Right lobe of liver (tissue), 4 donors: ENCODE data around the gene ARL4C.

ENCODE experiments used
- POLR2A ChIP-seq: fragments of 450-650 bp; IDR thresholded peaks from one replicate; pipeline ENCODE4 v1.6.1; 2017; ENCODE audit warnings: antibody characterized with exemption, mild to moderate bottlenecking
- TF ChIP-seq, protein P1 (sequence below), 4 donors: fragments of 200-600 bp in 3 of 4; fragments of 450-650 bp in 1 of 4; IDR thresholded peaks; one replicate each; pipeline versions ENCODE4 v1.5.1 to v1.8.0; 2016 to 2022; ENCODE audit warnings: antibody characterized with exemption in 4 of 4, mild to moderate bottlenecking in 2 of 4
- donor health status: DM: no; HTN: no; CAD: no.
- donor health status: DM: no; HTN: no; CAD: no.
- donor health status: DM: no; HTN: yes; CAD: no.

DNA sequence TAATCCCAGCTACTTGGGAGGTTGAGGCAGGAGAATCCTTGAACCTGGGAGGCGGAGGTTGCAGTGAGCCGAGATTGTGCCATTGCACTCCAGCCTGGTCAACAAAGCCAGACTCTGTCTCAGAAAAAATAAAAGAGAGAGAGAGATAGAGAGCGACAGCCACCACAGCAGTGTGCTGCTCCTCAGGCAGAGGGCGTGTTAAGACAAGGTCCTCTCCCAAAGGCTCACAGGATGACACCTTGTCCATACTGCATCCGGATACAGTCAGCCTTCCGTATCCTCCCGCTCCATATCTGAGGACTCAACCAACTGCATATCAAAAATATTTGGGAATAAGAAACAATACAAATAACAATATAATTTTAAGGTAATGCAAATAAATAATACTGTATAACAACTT is 20.1 kb downstream of the ARL4C start:
- TF ChIP-seq POLR2A: no peak
- TF ChIP-seq, protein P1, sequence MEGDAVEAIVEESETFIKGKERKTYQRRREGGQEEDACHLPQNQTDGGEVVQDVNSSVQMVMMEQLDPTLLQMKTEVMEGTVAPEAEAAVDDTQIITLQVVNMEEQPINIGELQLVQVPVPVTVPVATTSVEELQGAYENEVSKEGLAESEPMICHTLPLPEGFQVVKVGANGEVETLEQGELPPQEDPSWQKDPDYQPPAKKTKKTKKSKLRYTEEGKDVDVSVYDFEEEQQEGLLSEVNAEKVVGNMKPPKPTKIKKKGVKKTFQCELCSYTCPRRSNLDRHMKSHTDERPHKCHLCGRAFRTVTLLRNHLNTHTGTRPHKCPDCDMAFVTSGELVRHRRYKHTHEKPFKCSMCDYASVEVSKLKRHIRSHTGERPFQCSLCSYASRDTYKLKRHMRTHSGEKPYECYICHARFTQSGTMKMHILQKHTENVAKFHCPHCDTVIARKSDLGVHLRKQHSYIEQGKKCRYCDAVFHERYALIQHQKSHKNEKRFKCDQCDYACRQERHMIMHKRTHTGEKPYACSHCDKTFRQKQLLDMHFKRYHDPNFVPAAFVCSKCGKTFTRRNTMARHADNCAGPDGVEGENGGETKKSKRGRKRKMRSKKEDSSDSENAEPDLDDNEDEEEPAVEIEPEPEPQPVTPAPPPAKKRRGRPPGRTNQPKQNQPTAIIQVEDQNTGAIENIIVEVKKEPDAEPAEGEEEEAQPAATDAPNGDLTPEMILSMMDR (IDR thresholded peaks at IDR 0.05): no peak
